ENCODE measurements around the gene DNAJB4. TPM values are rescaled to one million over a fixed set of nuclear protein-coding genes. Genes with fewer than 3 reads are reported as not detected.

Gene DNAJB4
- total and polyA plus RNA-seq, 3 donors from 2014 or later, result 21.1 to 33.4 (median 24.7) TPM

- H3K4me1 ChIP-seq, result peaks cover 6% of the 10 kb centered on the region
- H3K9me3 ChIP-seq, result no peaks in the 10 kb centered on the region
- H3K36me3 ChIP-seq (ENCODE audit: low read depth, missing control alignments), result peaks cover 3% of the 10 kb centered on the region
- no peak overlapping the region for H3K4me3 ChIP-seq
- H3K27ac ChIP-seq, result no peak overlapping the region
- intact Hi-C loops (cut with DNase I; ENCODE audit: low total_unique reads), result no loop called here
- no peak for DNase-seq
- WGBS, 2 donors, result 90 to 95% methylated on average over 2 of the region's 2 CpGs
- H3K27me3 ChIP-seq, result no peaks in the 10 kb centered on the region
- TF ChIP-seq CTCF (IDR thresholded peaks at IDR 0.05) (no peak), POLR2A (IDR thresholded peaks at IDR 0.05) (no peak)
Measured at GRCh38 chr1:77958850-77959249, 45.9 kb upstream of the DNAJB4 start.

GRCh38 chr1:77961392-77961791 lies 43.3 kb upstream of the DNAJB4 start:
- intact Hi-C loops (cut with DNase I; ENCODE audit: low total_unique reads), result no loop called here

GRCh38 chr1:77966291-77966690 lies 38.4 kb upstream of the DNAJB4 start:
- WGBS, 2 donors, result 82 to 84% methylated on average over 3 of the region's 3 CpGs
- Histone ChIP-seq H3K9me3 (no peaks in the 10 kb centered on the region), H3K27me3 (no peaks in the 10 kb centered on the region), H3K4me1 (peaks cover 4% of the 10 kb centered on the region), H3K4me3 (no peak overlapping the region), H3K27ac (no peak overlapping the region), H3K36me3 (ENCODE audit: low read depth, missing control alignments) (peaks cover 10% of the 10 kb centered on the region)
- no peak for TF ChIP-seq POLR2A (IDR thresholded peaks at IDR 0.05)
- no peak for TF ChIP-seq CTCF (IDR thresholded peaks at IDR 0.05)
- no peak for DNase-seq
- intact Hi-C loops (cut with DNase I; ENCODE audit: low total_unique reads), result no loop called here

More at GRCh38 chr1:77961392-77961791, 43.3 kb upstream of the DNAJB4 start:
- no peak overlapping the region for H3K4me3 ChIP-seq
- H3K27me3 ChIP-seq, result no peaks in the 10 kb centered on the region
- TF ChIP-seq CTCF (IDR thresholded peaks at IDR 0.05) (no peak), POLR2A (IDR thresholded peaks at IDR 0.05) (no peak)
- 85 to 93% methylated on average over 2 of the region's 2 CpGs for WGBS, 2 donors
- no peaks in the 10 kb centered on the region for H3K9me3 ChIP-seq
- no peak overlapping the region for H3K27ac ChIP-seq
- DNase-seq, result no peak
- H3K36me3 ChIP-seq (ENCODE audit: low read depth, missing control alignments), result peaks cover 10% of the 10 kb centered on the region
- H3K4me1 ChIP-seq, result no peaks in the 10 kb centered on the region

- Histone ChIP-seq H3K4me3 (no peak overlapping the region), H3K36me3 (ENCODE audit: low read depth, missing control alignments) (no peaks in the 10 kb centered on the region), H3K9me3 (no peaks in the 10 kb centered on the region), H3K27me3 (no peaks in the 10 kb centered on the region), H3K27ac (no peak overlapping the region), H3K4me1 (peaks cover 9% of the 10 kb centered on the region)
- TF ChIP-seq CTCF (IDR thresholded peaks at IDR 0.05) (no peak), POLR2A (IDR thresholded peaks at IDR 0.05) (no peak)
- no peak for DNase-seq
- 84 to 90% methylated on average over 1 of the region's 1 CpG for WGBS, 2 donors
- intact Hi-C loops (cut with DNase I; ENCODE audit: low total_unique reads), result no loop called here
Measured at GRCh38 chr1:77970192-77970591, 34.5 kb upstream of the DNAJB4 start.

- H3K27me3 ChIP-seq, result no peaks in the 10 kb centered on the region
- H3K4me1 ChIP-seq, result peaks cover 25% of the 10 kb centered on the region
- intact Hi-C loops (cut with DNase I; ENCODE audit: low total_unique reads), result no loop called here
- TF ChIP-seq POLR2A (IDR thresholded peaks at IDR 0.05), result no peak
- no peak for TF ChIP-seq CTCF (IDR thresholded peaks at IDR 0.05)
- H3K36me3 ChIP-seq (ENCODE audit: low read depth, missing control alignments), result no peaks in the 10 kb centered on the region
- H3K4me3 ChIP-seq, result no peak overlapping the region
- H3K27ac ChIP-seq, result no peak overlapping the region
- no peaks in the 10 kb centered on the region for H3K9me3 ChIP-seq
- 83 to 86% methylated on average over 3 of the region's 3 CpGs for WGBS, 2 donors
- no peak for DNase-seq
Measured at GRCh38 chr1:77972080-77972479, 32.7 kb upstream of the DNAJB4 start.

Measured in testis (tissue), 3 donors.